Caki2 (cell line): ENCODE results near the gene PARD3. TPM values are rescaled to one million over a fixed set of nuclear protein-coding genes. Genes with fewer than 3 reads are reported as not detected.
A peak's percentile ranks its signal among the peaks of the same experiment; 100 is the strongest.
"Not testable (repeated sequence)": the region's sequence is repeated elsewhere in the genome, so short reads cannot be mapped to it uniquely, and the experiment has no call there.

ENCODE experiments used
- DNase-seq: peaks from one replicate; pipeline ENCODE4 v3.0.0-alpha.2; 2015; ENCODE audit warnings: low read depth
- in situ Hi-C: cut with HindIII; loops from 2 replicates; pipeline ENCODE4 v1.10.0; 2016; ENCODE audit warnings: low sequenced_read_pairs, low pct_unique_long_range_greater_than_20kb, mixed read lengths
- total RNA-seq: library from RNA; depleted of rRNA; stranded (reverse); fragments of >200 nt; shearing (Covaris generic); gene quantifications from 2 replicates; pipeline ENCODE4 v1.2.3, GENCODE V29; 2014; ENCODE audit warnings: low replicate concordance

Gene PARD3
- total RNA-seq, 1 experiment from 2014 or later: 237 TPM

GRCh38 chr10:34297541-34298345, 517.4 kb downstream of the PARD3 start:
- in situ Hi-C loops: no loop called here
- DNase-seq: no peak

GRCh38 chr10:34295142-34295548, 520.0 kb downstream of the PARD3 start:
- in situ Hi-C loops: no loop called here
- DNase-seq: peak; percentile 61

- no peak for DNase-seq
- in situ Hi-C loops: no loop called here
Measured at GRCh38 chr10:34294137-34294536, 521.0 kb downstream of the PARD3 start.

GRCh38 chr10:34292675-34293074, 522.4 kb downstream of the PARD3 start:
- DNase-seq: no peak
- in situ Hi-C loops: no loop called here

- no peak for DNase-seq
- in situ Hi-C loops: no loop called here
Measured at GRCh38 chr10:34292194-34292565, 522.9 kb downstream of the PARD3 start.

GRCh38 chr10:34291466-34292193, 523.5 kb downstream of the PARD3 start:
- in situ Hi-C loops: no loop called here

GRCh38 chr10:34290412-34291081, 524.5 kb downstream of the PARD3 start:
- in situ Hi-C loops: no loop called here
- peak; percentile 45 for DNase-seq

More at GRCh38 chr10:34291466-34292193, 523.5 kb downstream of the PARD3 start:
- DNase-seq: no peak

- in situ Hi-C loops: no loop called here
- no peak for DNase-seq
Measured at GRCh38 chr10:34288634-34289033, 526.5 kb downstream of the PARD3 start.

GRCh38 chr10:34286136-34286739, 528.9 kb downstream of the PARD3 start:
- in situ Hi-C loops: no loop called here
- peak; percentile 39 for DNase-seq

GRCh38 chr10:34281661-34282582, 533.2 kb downstream of the PARD3 start:
- DNase-seq: no peak
- in situ Hi-C loops: no loop called here

- in situ Hi-C loops: no loop called here
- DNase-seq: peak; percentile 87
Measured at GRCh38 chr10:34280599-34281374, 534.3 kb downstream of the PARD3 start.

- in situ Hi-C loops: no loop called here
- DNase-seq: no peak
Measured at GRCh38 chr10:34275626-34276130, 539.4 kb downstream of the PARD3 start.

GRCh38 chr10:34274906-34275305, 540.2 kb downstream of the PARD3 start:
- no peak for DNase-seq
- in situ Hi-C loops: no loop called here

- in situ Hi-C loops: no loop called here
- DNase-seq: no peak
Measured at GRCh38 chr10:34273340-34273739, 541.8 kb downstream of the PARD3 start.

GRCh38 chr10:34272316-34272715, 542.8 kb downstream of the PARD3 start:
- in situ Hi-C loops: no loop called here
- DNase-seq: no peak

GRCh38 chr10:34268410-34268809, 546.7 kb downstream of the PARD3 start:
- in situ Hi-C loops, DNase-seq: not testable (repeated sequence)

GRCh38 chr10:34262985-34263384, 552.1 kb downstream of the PARD3 start:
- in situ Hi-C loops: no loop called here
- DNase-seq: no peak
